Esophagus (tissue), 2 donors: ENCODE results near the gene AOC2. TPM values are rescaled to one million over a fixed set of nuclear protein-coding genes. Genes with fewer than 3 reads are reported as not detected.

Experiments used
- H3K27ac ChIP-seq, 2 donors: one replicate each; pipeline ENCODE4 v1.5.1; 2013; ENCODE audit warnings: low read depth in 2 of 2, mild to moderate bottlenecking in 2 of 2, inconsistent platforms in 1 of 2, low read length in 1 of 2, moderate library complexity in 1 of 2
- H3K27me3 ChIP-seq, 2 donors: one replicate each; pipeline ENCODE4 v1.6.1; 2013; ENCODE audit warnings: low read length in 2 of 2, control low read depth in 1 of 2, mild to moderate bottlenecking in 1 of 2; ENCODE audit not compliant: insufficient read depth in 2 of 2, control insufficient read depth in 1 of 2
- H3K36me3 ChIP-seq, 2 donors: one replicate each; pipeline ENCODE4 v1.6.1; 2013; ENCODE audit warnings: low read length in 1 of 2; ENCODE audit not compliant: control insufficient read depth in 2 of 2, insufficient read depth in 2 of 2
- H3K4me1 ChIP-seq, 2 donors: one replicate each; pipeline ENCODE4 v1.6.1; 2013; ENCODE audit warnings: low read length in 1 of 2; ENCODE audit not compliant: control insufficient read depth in 2 of 2, insufficient read depth in 2 of 2
- H3K4me3 ChIP-seq, 2 donors: one replicate each; pipeline ENCODE4 v1.5.1; 2013; ENCODE audit warnings: low read length in 2 of 2, mild to moderate bottlenecking in 2 of 2, low read depth in 1 of 2, moderate library complexity in 1 of 2
- H3K9me3 ChIP-seq, 2 donors: one replicate each; pipeline ENCODE4 v1.6.1; 2013; ENCODE audit warnings: mild to moderate bottlenecking in 2 of 2, low read depth in 1 of 2, low read length in 1 of 2, moderate library complexity in 1 of 2; ENCODE audit not compliant: control insufficient read depth in 2 of 2, insufficient read depth in 1 of 2
- WGBS, 2 donors: extraction: QIAGEN DNeasy Blood & Tissue Kit; methylation state at CpG; one replicate each; pipeline ENCODE4 v1.1.7; 2013; 5-methylcytosine and 5-hydroxymethylcytosine counted together
- polyA plus RNA-seq, 2 donors: library from polyadenylated mRNA; stranded (reverse); fragments of 200-250 nt; gene quantifications; one replicate each; pipeline ENCODE4 v1.2.3, GENCODE V29; 2013
- donor health status: healthy with polysubstance abuse.
- donor health status: Bipolar disorder and iron deficiency.

Gene AOC2, protein sequence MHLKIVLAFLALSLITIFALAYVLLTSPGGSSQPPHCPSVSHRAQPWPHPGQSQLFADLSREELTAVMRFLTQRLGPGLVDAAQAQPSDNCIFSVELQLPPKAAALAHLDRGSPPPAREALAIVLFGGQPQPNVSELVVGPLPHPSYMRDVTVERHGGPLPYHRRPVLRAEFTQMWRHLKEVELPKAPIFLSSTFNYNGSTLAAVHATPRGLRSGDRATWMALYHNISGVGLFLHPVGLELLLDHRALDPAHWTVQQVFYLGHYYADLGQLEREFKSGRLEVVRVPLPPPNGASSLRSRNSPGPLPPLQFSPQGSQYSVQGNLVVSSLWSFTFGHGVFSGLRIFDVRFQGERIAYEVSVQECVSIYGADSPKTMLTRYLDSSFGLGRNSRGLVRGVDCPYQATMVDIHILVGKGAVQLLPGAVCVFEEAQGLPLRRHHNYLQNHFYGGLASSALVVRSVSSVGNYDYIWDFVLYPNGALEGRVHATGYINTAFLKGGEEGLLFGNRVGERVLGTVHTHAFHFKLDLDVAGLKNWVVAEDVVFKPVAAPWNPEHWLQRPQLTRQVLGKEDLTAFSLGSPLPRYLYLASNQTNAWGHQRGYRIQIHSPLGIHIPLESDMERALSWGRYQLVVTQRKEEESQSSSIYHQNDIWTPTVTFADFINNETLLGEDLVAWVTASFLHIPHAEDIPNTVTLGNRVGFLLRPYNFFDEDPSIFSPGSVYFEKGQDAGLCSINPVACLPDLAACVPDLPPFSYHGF
- polyA plus RNA-seq = under 1 TPM; 0.24 to 0.86 TPM

DNA sequence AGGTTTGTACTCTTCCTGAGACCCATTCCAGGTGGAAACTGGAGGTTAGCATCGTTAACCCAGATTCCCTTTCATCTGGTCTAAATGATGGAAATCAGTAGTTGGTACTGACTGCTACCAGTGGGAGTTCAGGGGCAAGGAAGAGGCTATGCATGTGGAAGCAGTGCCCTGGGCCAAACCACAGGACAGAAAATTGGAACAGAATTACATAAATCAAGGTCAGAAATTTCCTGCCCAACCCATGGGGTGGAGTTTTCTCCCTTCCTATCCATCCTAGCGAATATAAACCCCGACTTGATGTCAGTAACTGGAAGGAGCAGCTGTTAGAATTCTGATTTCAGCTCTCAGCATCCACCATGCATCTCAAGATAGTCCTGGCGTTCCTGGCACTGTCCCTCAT is at the start of gene AOC2:
Gene AOC2 (plus strand): TSS at position 310 of the 400 bp plus-strand sequence. CDS start 47 bp downstream, at position 357.
- H3K27me3 ChIP-seq = no peaks in the 10 kb centered on the region
- no peaks in the 10 kb centered on the region for H3K9me3 ChIP-seq
- 61 to 65% methylated on average over 4 of the region's 4 CpGs for WGBS, 2 donors
- H3K4me3 ChIP-seq = no peak within 1 kb of the TSS
- H3K4me1 ChIP-seq = no peaks in the 10 kb centered on the region
- H3K36me3 ChIP-seq = peaks cover 14 to 25% of the 10 kb centered on the region in 2 donors
- H3K27ac ChIP-seq = no peak within 1 kb of the TSS

DNA sequence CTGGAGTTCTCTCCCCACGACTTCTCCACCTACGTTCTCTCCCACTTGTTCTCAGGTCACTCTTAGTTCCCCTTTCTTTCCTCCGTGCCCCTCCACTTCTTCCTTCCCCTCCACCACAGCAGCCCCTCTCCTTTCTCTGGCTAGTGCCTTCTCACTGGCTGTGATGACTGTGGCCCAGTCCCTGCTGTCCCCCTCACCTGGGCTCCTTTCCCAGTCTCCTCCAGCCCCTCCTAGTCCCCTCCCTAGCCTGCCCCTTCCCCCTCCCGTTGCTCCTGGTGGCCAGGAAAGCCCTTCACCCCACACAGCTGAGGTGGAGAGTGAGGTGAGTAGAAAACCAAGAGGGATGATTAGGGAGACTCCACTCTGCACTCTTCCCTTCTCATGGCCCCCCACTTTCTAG is 49.3 kb upstream of the AOC2 start:
- Histone ChIP-seq H3K4me3 (no peak overlapping the region), H3K36me3 (peaks cover 0 to 8% of the 10 kb centered on the region in 2 donors), H3K27me3 (no peaks in the 10 kb centered on the region), H3K27ac (peak overlapping the region; percentile 27 to 75), H3K4me1 (peaks cover 6 to 25% of the 10 kb centered on the region in 2 donors), H3K9me3 (no peaks in the 10 kb centered on the region)
- 64 to 78% methylated on average over 4 of the region's 4 CpGs for WGBS, 2 donors

DNA sequence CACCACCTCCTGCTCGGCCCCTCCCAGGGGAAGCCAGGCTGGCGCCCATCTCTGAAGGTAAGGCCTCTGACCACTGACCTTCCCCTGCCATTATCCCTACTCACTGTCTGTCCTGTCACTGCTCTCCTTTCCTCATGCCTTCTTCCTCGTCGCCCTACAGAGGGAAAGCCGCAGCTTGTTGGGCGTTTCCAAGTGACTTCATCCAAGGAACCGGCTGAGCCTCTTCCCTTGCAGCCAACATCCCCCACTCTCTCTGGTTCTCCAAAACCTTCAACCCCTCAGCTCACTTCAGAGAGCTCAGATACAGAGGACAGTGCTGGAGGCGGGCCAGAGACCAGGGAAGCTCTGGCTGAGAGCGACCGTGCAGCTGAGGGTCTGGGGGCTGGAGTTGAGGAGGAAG is 48.9 kb upstream of the AOC2 start:
- 82 to 84% methylated on average over 10 of the region's 10 CpGs for WGBS, 2 donors
- Histone ChIP-seq H3K36me3 (peaks cover 0 to 8% of the 10 kb centered on the region in 2 donors), H3K27ac (peak overlapping the region; percentile 27 to 95)

DNA sequence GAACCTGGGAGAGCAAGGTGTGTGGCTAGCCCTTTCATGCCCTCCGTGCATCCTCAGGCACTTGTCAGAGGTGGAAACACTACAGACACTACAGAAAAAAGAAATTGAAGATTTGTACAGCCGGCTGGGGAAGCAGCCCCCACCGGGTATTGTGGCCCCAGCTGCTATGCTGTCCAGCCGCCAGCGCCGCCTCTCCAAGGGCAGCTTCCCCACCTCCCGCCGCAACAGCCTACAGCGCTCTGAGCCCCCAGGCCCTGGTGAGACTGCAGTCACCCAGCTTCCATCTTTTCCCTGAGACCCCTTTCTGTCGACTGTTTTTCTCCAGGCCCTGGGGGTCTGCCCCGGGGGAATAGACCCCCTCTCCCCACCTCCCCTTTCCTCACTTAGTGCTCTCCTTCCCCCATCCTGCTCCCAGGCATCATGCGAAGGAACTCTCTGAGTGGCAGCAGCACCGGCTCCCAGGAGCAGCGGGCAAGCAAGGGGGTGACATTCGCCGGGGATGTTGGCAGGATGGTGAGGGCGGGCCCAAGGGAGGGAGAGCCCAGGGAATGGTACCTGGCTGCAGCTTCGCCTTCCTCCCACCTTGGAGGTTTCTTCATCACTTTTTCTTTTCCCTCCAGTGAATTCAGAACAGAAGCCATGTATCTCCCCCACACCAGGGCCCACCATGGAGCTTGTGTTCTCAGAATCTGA is 48.2 kb upstream of the AOC2 start:
- Histone ChIP-seq H3K27me3 (no peaks in the 10 kb centered on the region), H3K4me1 (peaks cover 6 to 25% of the 10 kb centered on the region in 2 donors), H3K9me3 (no peaks in the 10 kb centered on the region), H3K27ac (peak overlapping the region; percentile 37 to 95), H3K4me3 (no peak overlapping the region), H3K36me3 (peaks cover 0 to 8% of the 10 kb centered on the region in 2 donors)
- 91 to 92% methylated on average over 18 of the region's 18 CpGs for WGBS, 2 donors

More for the DNA sequence above, 48.9 kb upstream of the AOC2 start:
- no peaks in the 10 kb centered on the region for H3K9me3 ChIP-seq
- no peaks in the 10 kb centered on the region for H3K27me3 ChIP-seq
- H3K4me3 ChIP-seq = no peak overlapping the region
- H3K4me1 ChIP-seq = peaks cover 6 to 25% of the 10 kb centered on the region in 2 donors

DNA sequence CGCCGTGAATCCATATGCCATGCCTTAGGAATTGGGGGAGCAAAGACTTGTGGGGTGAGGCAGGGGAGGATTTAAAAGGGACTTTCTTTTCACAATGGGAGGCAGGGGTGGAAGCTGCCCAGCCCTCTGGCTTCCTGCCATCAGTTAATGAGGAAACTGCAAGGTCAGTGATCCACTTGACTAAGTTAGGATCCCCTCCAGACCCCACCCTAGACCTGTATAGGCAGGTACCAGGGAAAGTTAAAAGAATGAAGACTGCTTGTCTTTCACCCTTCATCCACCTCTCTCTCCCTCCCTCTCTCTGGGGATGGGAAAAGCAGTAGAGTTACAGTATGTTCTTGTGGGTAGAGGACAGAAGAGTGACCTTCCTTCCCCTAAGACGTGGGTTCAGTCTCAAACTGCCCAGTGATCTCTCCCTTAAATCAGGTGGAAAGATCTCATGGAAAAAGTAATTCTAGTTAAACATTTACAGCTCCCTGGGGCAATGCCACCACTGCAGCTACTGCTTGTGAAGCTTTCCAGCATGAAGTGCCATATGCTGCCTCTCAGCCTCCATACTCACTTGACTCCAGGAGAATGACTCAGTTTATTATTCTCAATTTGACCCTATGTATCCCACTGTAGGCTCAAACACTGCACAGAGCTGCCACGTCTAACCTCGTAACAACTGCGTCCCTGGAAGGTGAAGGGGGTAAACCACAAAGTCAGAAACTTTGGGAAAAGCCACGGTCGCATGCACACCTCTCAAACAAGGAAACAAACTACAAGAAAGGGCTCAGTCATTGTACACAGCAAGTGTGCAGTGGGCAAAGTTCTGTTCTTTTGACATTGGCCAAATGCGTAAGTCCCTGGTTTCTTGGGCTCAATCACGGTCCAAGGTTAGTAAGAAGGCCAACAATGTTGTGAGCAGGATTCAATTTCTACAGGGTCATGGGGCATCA is 47.0 kb upstream of the AOC2 start:
- peaks cover 6 to 25% of the 10 kb centered on the region in 2 donors for H3K4me1 ChIP-seq
- peak overlapping the region; percentile 76 to 95 for H3K27ac ChIP-seq

DNA sequence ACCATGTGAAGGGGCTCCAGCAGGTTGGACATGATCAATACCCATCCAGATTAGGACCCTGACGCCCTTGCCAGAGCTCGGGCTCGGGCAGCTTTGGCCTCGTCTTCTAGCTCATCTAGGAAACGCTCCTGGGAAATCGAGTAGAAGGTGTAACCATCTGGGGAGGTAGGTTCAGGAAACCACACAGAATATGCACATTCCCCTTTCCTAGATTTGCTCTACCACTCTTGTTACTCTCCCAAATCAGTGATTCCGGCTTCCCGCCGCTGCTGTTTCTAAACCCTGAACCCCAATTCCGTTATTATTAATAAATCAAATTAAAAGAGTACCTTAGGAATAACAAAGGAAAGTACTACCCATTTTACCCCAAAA is 46.4 kb upstream of the AOC2 start:
- no peaks in the 10 kb centered on the region for H3K27me3 ChIP-seq
- H3K27ac ChIP-seq = peak overlapping the region; percentile 76 to 95
- 14 to 15% methylated on average over 10 of the region's 10 CpGs for WGBS, 2 donors
- H3K36me3 ChIP-seq = peaks cover 0 to 8% of the 10 kb centered on the region in 2 donors
- H3K9me3 ChIP-seq = no peaks in the 10 kb centered on the region
- H3K4me3 ChIP-seq = peak overlapping the region; percentile 95 to 99
- H3K4me1 ChIP-seq = peaks cover 6 to 25% of the 10 kb centered on the region in 2 donors

More for the DNA sequence above, 47.0 kb upstream of the AOC2 start:
- Histone ChIP-seq H3K4me3 (peak overlapping the region; percentile 95 to 99), H3K9me3 (no peaks in the 10 kb centered on the region), H3K36me3 (peaks cover 0 to 8% of the 10 kb centered on the region in 2 donors), H3K27me3 (no peaks in the 10 kb centered on the region)
- 53 to 67% methylated on average over 10 of the region's 10 CpGs for WGBS, 2 donors

DNA sequence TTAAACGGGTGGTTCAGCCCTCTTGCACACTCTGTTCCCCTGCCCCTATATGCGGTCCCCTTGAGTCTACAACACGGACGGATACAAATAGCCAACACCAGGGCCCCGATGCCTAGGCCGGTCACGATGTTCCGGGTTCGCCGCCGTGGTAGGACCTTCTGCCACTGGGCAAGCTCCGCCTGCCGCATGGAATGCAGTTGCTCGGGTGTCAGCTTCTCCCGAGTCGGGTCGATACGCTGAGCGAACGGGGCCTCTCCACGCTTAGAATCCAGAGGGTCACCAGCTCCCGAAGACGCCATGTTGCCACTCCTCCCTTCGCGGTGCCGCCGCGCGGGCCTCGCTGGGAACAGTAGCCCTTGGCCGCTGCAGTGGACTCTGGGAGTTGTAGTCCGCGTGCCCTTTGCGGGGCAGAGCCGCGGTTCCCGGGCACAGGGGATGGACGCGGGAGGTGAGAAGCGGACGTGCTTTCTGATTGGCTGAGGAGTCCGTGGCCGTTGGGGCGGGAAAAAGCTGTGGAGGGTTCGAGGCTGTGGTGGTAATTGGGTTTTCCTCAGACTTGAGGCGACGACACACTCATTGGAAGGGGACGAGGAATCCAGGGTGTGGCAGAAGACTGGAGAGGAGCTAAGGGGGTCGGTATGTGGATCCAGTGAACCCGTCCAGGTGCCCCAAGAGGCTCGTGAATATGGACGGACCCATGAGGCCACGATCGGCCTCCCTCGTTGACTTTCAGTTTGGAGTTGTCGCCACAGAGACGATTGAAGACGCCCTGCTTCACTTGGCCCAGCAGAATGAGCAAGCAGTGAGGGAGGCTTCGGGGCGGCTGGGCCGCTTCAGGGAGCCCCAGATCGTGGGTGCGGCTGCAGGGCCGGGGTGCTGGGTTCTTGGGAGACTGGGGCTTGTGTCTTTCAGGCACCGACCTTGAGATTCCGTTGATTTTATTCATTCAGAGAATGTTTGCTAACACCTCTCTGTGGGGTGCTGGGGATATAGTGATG is 45.7 kb upstream of the AOC2 start, which contains the start of the genes CNTD1 and COA3:
Gene CNTD1 (plus strand): TSS at position 479 of the 998 bp plus-strand sequence. CDS start 207 bp downstream, at position 686.
Gene COA3 (minus strand): TSS at position 322 of the 998 bp plus-strand sequence. CDS start 23 bp downstream, at position 299.
- Histone ChIP-seq H3K4me1 (peaks cover 6 to 25% of the 10 kb centered on the region in 2 donors), H3K4me3 (peak within 1 kb of the TSS; percentile 95 to 99), H3K9me3 (no peaks in the 10 kb centered on the region), H3K27me3 (no peaks in the 10 kb centered on the region), H3K36me3 (peaks cover 0 to 8% of the 10 kb centered on the region in 2 donors), H3K27ac (peak within 1 kb of the TSS; percentile 76 to 95)
- 26 to 27% methylated on average over 66 of the region's 66 CpGs for WGBS, 2 donors
